GM18909 (cell line): ENCODE measurements around the gene KDM7A.
"Not testable (repeated sequence)": the region's sequence is repeated elsewhere in the genome, so short reads cannot be mapped to it uniquely, and the experiment has no call there.

Source experiments
- ATAC-seq: cut with Tn5 transposase; IDR thresholded peaks from one replicate; pipeline ENCODE4 v1.9.1; 2021; ENCODE audit warnings: mild to moderate bottlenecking; ENCODE audit not compliant: unreplicated experiment, poor library complexity

KDM7A gene

DNA sequence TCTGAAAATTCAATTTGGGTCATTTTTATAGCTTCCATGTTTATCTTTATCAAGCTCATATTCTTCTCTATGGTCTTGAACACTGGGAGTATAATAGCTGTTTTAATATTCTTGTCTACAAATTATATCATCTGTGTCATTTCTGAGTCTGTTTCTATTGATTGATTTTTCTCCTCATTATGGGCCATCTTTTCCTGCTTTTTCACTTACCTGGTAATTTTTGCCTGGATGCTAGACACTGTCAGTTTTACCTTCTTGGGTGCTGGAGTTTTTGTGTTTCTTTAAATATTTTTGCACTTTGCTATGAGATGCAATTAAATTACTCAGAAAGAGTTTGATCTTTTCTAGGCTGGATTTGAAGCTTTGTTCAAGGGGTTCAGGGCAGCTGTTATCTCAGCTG is 26.8 kb upstream of the KDM7A start:
- ATAC-seq = no peak

DNA sequence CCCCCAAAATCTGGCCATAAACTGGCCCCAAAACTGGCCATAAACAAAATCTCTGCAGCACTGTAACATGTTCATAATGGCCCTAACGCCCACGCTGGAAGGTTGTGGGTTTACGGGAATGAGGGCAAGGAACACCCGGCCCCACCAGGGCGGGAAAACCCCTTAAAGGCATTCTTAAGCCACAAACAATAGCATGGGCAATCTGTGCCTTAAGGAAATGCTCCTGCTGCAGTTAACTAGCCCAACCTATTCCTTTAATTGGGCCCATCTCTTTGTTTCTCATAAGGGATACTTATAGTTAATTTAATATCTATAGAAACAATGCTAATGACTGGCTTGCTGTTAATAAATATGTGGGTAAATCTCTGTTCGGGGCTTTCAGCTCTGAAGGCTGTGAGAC is 26.2 kb upstream of the KDM7A start:
- not testable (repeated sequence) for ATAC-seq

GRCh38 chr7:140201393-140201792 is 24.6 kb upstream of the KDM7A start:
- ATAC-seq = no peak

DNA sequence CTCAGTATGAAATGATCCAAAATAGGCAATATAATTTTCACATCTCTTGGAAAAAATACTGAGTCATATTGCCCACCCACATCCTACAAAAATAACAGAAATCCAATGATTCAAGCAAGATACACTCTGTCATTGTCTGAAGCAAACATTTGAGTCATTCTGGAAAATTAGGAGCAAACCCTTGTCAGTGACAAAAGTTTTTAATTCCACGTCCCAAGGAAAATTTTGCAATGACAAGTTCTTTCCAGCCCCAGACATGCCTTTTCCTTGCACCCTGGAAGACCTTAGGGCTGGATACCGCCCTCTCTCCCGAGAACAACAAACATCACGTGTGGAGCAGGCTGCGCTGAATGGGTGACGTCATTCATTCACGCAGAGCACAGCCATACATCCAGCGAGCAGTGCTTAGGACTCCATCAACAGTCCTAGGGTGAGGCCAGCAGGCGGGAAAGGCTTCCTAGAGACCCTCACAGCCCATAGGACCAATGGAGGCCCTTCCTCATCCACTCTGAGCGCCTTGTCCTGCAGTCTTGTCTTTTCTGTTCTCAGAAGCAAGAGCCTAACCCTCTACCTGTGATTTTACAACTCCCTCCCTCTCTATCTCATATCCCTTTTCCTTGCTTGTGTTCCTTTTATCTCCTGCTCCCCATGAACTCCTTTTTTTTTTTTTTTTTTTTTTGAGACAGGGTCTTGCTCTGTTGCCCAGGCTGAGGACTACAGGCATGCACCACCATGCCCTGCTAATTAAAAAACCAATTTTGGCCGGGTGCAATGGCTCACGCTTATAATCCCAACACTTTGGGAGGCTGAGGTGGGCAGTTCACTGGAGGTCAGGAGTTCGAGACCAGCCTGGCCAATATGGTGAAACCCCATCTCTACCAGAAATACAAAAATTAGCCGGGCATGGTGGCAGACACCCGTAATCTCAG is 23.5 kb upstream of the KDM7A start:
- no peak for ATAC-seq

- no peak for ATAC-seq
Observed at GRCh38 chr7:140197938-140198337, 21.2 kb upstream of the KDM7A start.

GRCh38 chr7:140197218-140197890 is 20.6 kb upstream of the KDM7A start:
- ATAC-seq = no peak

GRCh38 chr7:140196361-140197217 is 19.8 kb upstream of the KDM7A start:
- no peak for ATAC-seq

DNA sequence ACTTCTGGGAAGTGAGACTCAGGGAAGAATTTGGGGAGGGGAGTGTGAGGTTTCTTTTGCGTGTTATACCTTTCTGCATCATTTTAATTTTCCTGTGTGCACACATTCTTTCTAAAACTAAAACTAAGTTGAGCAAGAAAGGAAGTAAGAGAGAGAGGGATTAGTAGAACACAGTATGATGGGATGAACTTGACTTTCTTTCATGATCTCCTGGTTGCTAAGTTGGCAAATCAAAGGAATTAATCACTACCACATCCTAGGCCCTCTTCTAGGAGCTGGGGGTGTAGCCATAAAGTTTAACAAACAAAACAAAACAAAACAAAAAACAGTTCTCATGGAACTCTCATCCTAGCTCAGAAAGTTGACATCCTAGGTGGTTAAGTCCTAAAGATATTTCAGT is 19.1 kb upstream of the KDM7A start:
- no peak for ATAC-seq

- no peak for ATAC-seq
Observed at GRCh38 chr7:140192620-140193019, 15.8 kb upstream of the KDM7A start.

DNA sequence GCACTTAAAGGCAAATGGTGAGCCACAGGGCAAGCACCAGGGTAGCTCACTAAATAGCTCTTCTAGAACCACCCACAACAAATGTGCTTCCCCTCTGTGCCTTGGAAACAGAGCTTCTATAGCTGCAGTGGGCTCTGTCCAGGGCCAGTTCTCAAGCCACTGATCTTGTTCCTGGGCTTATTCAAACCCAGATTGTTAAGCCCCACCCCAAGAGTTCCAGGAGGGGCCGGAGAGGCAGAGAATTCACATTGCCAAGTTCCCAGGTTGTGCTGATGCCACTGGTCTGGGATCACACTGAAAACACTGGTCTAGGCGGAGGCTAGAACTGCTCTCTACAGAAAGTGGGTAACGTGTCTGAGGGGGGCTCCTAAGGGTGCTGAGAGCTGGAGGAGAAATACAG is 15.4 kb upstream of the KDM7A start:
- ATAC-seq = no peak

DNA sequence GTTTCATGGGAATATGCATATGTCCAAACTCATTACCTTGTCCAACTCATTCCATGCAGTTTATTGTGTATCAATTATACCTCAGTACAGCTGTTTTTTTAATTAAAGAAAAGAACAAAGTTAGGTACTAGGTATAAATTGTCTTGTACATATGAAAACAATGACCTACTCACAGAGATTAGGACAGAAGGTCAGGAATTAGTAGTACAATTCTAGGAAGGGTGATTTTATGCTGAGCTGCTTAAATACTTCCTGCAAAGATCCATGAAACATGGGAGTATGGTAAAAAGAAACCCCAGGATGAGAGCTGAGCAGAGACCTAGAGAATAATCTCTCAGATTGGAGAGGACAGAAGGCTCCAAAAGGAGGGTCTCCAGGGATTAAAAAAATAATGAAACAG is 13.8 kb upstream of the KDM7A start:
- ATAC-seq = no peak

DNA sequence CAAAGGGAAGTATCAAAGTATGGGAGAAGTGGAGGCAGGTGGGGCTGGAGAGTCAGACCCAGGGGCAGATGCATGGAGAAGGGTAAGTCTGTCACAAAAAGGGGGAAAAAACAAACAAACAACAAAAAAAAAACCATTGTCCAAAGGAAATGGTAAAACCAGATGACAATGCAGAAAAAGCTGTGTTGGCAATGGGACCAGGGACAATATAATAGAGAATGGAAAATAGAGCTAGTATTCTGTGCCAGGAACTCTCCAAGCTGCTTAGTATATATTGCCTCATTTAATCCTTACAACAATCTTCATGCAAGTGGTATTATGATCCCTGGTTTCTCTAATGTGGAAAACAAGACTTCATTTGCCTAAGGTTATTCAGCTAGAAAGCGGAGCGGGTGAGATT is 13.1 kb upstream of the KDM7A start:
- no peak for ATAC-seq

- no peak for ATAC-seq
Observed at GRCh38 chr7:140182917-140183316, 6.1 kb upstream of the KDM7A start.

DNA sequence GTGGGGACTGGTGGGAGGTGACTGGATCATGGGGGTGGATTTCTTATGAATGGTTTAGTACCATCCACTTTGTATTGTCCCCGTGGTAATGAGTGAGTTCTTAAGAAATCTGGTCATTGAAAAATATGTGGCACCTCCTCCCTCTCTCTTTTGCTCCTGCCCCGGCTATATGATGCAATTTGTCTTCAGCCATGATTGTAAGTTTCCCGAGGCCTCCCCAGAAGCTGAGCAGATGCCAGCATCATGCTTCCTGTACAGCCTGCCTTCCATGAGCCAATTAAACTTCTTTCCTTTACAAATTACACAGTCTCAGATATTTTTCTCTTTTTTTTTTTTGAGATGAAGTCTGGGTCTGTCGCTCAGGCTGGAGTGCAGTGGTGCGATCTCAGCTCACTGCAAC is 2.6 kb upstream of the KDM7A start:
- ATAC-seq = no peak

- ATAC-seq = peak; percentile 19
Observed at GRCh38 chr7:140176122-140176701, 571 bp downstream of the KDM7A start.

DNA sequence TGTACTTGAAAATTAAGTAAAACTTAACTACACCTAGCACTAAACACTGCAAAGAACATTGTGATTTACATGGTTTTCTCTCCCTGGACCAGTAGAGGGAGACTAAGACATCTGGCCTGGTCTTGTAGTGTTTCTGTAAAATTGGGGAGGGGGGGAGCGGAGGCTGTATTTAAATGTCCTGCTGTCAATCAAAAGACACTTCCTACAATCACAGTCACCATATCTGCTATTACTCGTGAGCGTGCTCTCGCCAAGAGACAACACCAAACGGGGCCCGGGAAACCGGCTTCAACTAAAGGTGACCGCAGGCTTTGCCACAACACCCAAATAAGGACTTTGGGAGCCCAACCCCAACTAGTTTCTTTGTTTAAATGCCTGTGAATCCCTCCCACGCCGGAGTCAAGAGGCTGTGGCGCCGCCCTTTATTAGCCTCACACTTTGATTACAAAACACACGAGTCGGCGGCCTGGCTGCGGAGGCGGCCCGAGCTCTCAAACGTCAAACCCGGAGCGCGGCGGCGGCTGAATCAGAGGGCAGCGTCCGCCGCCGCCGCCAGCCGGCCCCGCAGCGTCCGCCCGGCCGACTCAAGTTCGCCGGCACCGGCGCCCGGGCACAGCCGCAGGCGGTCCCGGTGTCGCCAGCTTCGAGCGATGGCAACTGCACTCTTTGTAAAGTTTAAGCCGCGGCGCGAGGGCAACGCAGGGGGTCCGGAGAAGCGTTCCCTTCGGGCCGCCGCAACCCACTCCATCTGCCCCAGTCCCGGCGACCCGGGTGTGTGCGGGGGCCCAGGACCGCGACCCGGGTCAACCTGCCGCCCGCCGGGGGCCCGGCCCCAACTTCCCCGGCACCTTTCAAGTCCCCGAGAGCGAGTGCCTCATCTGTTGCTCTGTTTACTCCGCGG is 1.3 kb downstream of the KDM7A start:
- peak; percentile 54 for ATAC-seq

- no peak for ATAC-seq
Observed at GRCh38 chr7:140174217-140174616, 2.6 kb downstream of the KDM7A start.

DNA sequence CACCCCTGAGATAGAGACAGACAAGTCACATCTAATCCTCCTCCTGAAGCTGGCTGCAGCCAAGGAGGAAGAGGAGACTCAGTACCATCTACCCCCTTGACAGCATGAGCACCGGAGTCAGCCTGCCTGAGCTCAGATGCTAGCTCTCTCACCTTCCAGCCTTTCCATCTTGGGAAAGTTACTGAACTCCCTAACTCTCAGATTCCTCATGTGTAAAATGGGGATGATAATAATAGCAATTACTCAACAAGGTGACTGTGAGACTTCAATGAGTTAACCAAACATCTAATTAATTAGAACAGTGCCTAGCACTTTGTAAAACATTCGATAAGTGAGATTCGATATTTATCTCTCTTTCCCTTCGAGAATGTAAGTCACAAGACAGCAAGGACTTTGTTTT is 6.4 kb downstream of the KDM7A start:
- no peak for ATAC-seq

DNA sequence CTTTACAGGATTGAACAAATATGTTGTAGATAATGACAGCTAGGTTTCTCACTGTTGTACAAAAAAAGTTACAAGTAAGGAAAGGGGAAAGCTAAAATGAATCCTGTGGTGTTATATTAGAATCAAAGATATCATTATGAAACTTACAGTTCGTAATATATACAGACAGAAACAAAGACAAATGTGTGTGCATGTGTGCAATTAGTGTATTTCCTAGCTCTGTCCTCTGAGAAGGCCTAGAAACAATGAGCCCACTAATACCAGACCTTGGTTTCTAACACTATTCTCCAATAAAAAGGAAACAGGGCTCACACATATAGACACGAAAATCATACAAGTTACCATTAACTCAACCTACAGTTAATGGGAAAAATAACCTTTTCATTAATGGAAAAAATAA is 8.0 kb downstream of the KDM7A start:
- ATAC-seq = no peak
